Ovary (tissue), 3 donors: ENCODE results near the gene OPRL1.

Experiments used
- CTCF ChIP-seq, 3 donors: fragments of 450-650 bp in 2 of 3; fragments of 200-600 bp in 1 of 3; IDR thresholded peaks; one replicate each; pipeline versions ENCODE4 v1.5.1 to v1.8.0; 2016 to 2022; ENCODE audit warnings: antibody characterized with exemption in 3 of 3, mild to moderate bottlenecking in 1 of 3
- EP300 ChIP-seq: sonication (generic); formaldehyde crosslinking; IDR thresholded peaks from one replicate; pipeline ENCODE4 v1.6.1; 2017; ENCODE audit warnings: antibody characterized with exemption
- POLR2A ChIP-seq: fragments of 450-650 bp; IDR thresholded peaks from one replicate; pipeline ENCODE4 v1.6.1; 2017; ENCODE audit warnings: antibody characterized with exemption, mild to moderate bottlenecking, moderate library complexity
- donor health status: DM: no; HTN: no; CAD: no.

- TF ChIP-seq POLR2A (no peak), CTCF (IDR thresholded peaks at IDR 0.05) (no peak), EP300 (no peak)
Measured at GRCh38 chr20:64082820-64083377, 3.0 kb downstream of the OPRL1 start.
